CD4-positive, alpha-beta T cell (primary cell): ENCODE measurements around the gene HKDC1. TPM values are rescaled to one million over a fixed set of nuclear protein-coding genes. Genes with fewer than 3 reads are reported as not detected.

Experiments
- ATAC-seq: fragments of 200-7000 bp; cut with Tn5 transposase; one replicate; pipeline ENCODE4 v1.10.0; 2022; ENCODE audit warnings: mild to moderate bottlenecking; ENCODE audit not compliant: poor library complexity
- CTCF ChIA-PET: fragments of 350-600 bp; sonication (Branson Sonifier 250); formaldehyde crosslinking; loops from one replicate; lab custom pipeline; 2021; ENCODE audit warnings: antibody characterized with exemption, inconsistent platforms; lab: Charles Lee
- POLR2A ChIA-PET: fragments of 350-600 bp; sonication (Branson Sonifier 250); formaldehyde crosslinking; loops from one replicate; lab custom pipeline; 2021; ENCODE audit warnings: antibody characterized with exemption, inconsistent platforms; lab: Charles Lee
- DNase-seq, 14 experiments: peaks; one replicate each; pipeline ENCODE4 v3.0.0-alpha.2; 2013 to 2020; ENCODE audit warnings: mixed read lengths in 2 of 14
- H3K27ac ChIP-seq, 2 donors: one replicate each; pipeline versions ENCODE4 v1.5.1 to v1.7.0; 2013; ENCODE audit warnings: low read length in 2 of 2, low read depth in 1 of 2, mild to moderate bottlenecking in 1 of 2
- H3K27me3 ChIP-seq, 2 experiments: 1 replicate in 1 of 2; 2 replicates in 1 of 2; pipeline versions ENCODE4 v1.6.1 to v1.7.0; 2013; ENCODE audit warnings: low read length in 2 of 2, control low read depth in 1 of 2, mild to moderate bottlenecking in 1 of 2, moderate library complexity in 1 of 2; ENCODE audit not compliant: insufficient read depth in 2 of 2, control insufficient read depth in 1 of 2
- H3K36me3 ChIP-seq: one replicate; pipeline ENCODE4 v1.6.1; 2013; ENCODE audit warnings: low read length, control low read depth; ENCODE audit not compliant: insufficient read depth
- H3K4me1 ChIP-seq: one replicate; pipeline ENCODE4 v1.6.1; 2013; ENCODE audit warnings: low read length, control low read depth; ENCODE audit not compliant: insufficient read depth
- H3K4me3 ChIP-seq: one replicate; pipeline ENCODE4 v1.5.1; 2013; ENCODE audit warnings: mild to moderate bottlenecking, low read length, moderate library complexity
- H3K9me3 ChIP-seq, 2 experiments: 1 replicate in 1 of 2; 2 replicates in 1 of 2; pipeline versions ENCODE4 v1.6.1 to v1.7.0; 2013; ENCODE audit warnings: low read length in 2 of 2, mild to moderate bottlenecking in 2 of 2, control low read depth in 1 of 2, moderate library complexity in 1 of 2; ENCODE audit not compliant: control insufficient read depth in 1 of 2, insufficient read depth in 1 of 2
- H3K27ac Mint-ChIP-seq: one replicate; pipeline ENCODE4 v1.8.0; 2020; ENCODE audit warnings: mixed read lengths
- H3K27me3 Mint-ChIP-seq: one replicate; pipeline ENCODE4 v1.8.0; 2021; ENCODE audit warnings: mixed read lengths
- H3K36me3 Mint-ChIP-seq: one replicate; pipeline ENCODE4 v1.8.0; 2021; ENCODE audit warnings: low read depth, mixed read lengths
- H3K4me1 Mint-ChIP-seq: one replicate; pipeline ENCODE4 v1.8.0; 2021; ENCODE audit warnings: low read depth, mixed read lengths
- H3K4me3 Mint-ChIP-seq: one replicate; pipeline ENCODE4 v1.8.0; 2020; ENCODE audit warnings: mild to moderate bottlenecking, mixed read lengths
- H3K9me3 Mint-ChIP-seq: one replicate; pipeline ENCODE4 v1.8.0; 2020; ENCODE audit warnings: mixed read lengths
- CTCF ChIP-seq: fragments of 200-600 bp; IDR thresholded peaks from one replicate; pipeline ENCODE4 v1.8.0; 2022; ENCODE audit warnings: antibody characterized with exemption, mild to moderate bottlenecking
- intact Hi-C, 2 experiments: fragments of 100-400 bp; cut with DNase I in 1 of 2; cut with micrococcal nuclease in 1 of 2; formaldehyde crosslinking; loops; one replicate each; pipeline versions ENCODE4 v1.15.1 to v1.9.0; 2023 to 2025; cut with DNase I, micrococcal nuclease
- total RNA-seq, 174 experiments: library from RNA in 2 of 174; stranded (reverse) in 2 of 174; gene quantifications; one replicate each; pipeline ENCODE4 v1.2.3 and lab custom pipeline; 2021 to 2026

HKDC1 gene
- total RNA-seq, 2 experiments from 2014 or later: 3.1 to 4.5 TPM

DNA sequence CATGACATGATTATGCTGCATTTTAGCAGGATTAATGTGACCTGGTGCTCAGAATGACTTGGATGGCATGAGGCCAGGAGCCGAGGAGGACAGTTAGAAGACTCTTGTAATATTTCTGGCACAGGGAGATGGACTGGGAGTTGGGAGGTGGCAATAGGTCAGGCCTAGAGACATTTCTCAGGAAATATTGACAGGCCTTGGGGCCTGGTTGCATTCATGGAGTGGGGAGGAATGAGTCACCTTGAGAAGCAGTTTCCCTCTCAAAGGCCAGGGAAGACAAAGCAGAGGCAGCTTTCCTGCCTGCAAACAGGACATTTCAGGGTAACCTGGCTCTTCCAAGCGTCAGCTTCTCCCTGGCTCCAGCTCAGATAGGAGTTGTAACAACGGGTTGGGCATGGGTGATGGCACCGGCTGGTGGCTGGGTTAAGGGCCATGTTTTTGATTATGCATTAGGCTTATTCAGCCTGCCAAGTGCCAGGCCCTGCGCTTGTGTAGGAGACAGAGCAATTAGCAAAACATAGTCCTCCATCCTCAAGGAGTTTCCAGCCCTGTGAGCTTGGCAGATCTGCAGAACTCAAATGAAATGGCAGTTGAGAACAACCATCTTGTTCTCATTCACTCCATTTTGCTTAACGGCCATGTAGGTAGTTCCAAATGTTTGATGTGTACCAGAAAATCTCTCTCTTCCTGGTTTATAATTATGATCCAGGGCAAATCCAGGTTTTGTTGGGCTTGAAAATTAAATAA is 96.4 kb downstream of the HKDC1 start:
- Histone ChIP-seq H3K4me3 (no peak overlapping the region), H3K36me3 (no peaks in the 10 kb centered on the region), H3K4me1 (peaks cover 36% of the 10 kb centered on the region), H3K27ac (no peak overlapping the region), H3K27me3 (no peaks in the 10 kb centered on the region), H3K9me3 (no peaks in the 10 kb centered on the region)
- Mint-ChIP-seq H3K4me1 (peaks cover 27% of the 10 kb centered on the region), H3K4me3 (peak overlapping the region; percentile 65), H3K36me3 (peaks cover 22% of the 10 kb centered on the region), H3K27ac (peak overlapping the region; percentile 40), H3K9me3 (no peaks in the 10 kb centered on the region), H3K27me3 (no peaks in the 10 kb centered on the region)
- no peak for ATAC-seq
- CTCF ChIA-PET: interaction anchor here (1.2 to 1.6 kb wide), 2 partner anchors 10 to 92 kb away, joined by 4 to 5 read pairs; no protein-coding TSS in a partner anchor
- POLR2A ChIA-PET: interaction anchor here (1.3 to 3.4 kb wide), 3 partner anchors 28 to 92 kb away, joined by 5 to 30 read pairs (median 20); no protein-coding TSS in a partner anchor
- no peak for TF ChIP-seq CTCF
- DNase-seq: no peak
- intact Hi-C loops: loop anchor here in 1 of 2 experiments (5.0 kb wide), 4 partner anchors 79 to 1086 kb away; partner anchors contain the start of genes EIF4EBP2 and SUPV3L1

Other genes starting within 250 kb of the HKDC1 start
- 1 to 10 TPM; 4.2 TPM for gene KIFBP, start 231.5 kb upstream of the HKDC1 start, total RNA-seq
- 100 to 1,000 TPM; 342 to 353 TPM for gene SRGN, start 132.2 kb upstream of the HKDC1 start, total RNA-seq
- 10 to 100 TPM; 32.8 to 33.0 TPM for gene VPS26A, start 96.2 kb upstream of the HKDC1 start, total RNA-seq
- 10 to 100 TPM; 78.1 to 78.7 TPM for gene SUPV3L1, start 40.1 kb upstream of the HKDC1 start, total RNA-seq
- 10 to 100 TPM; 45.6 to 48.1 TPM for gene HK1, start 58.2 kb downstream of the HKDC1 start, total RNA-seq
- not detected for gene TACR2, start 196.6 kb downstream of the HKDC1 start, total RNA-seq
- gene TSPAN15, start 231.1 kb downstream of the HKDC1 start, total RNA-seq: 1 to 10 TPM; 2.2 to 2.5 TPM